Measurements from ENCODE around the gene CADPS.

The CADPS gene

GRCh38 chr3:62749657-62750056 is 125.6 kb downstream of the CADPS start:
- no peak for DNase-seq (ENCODE audit: low read depth in 2 of 2)

GRCh38 chr3:62749130-62749529 is 126.1 kb downstream of the CADPS start:
- DNase-seq (ENCODE audit: low read depth in 2 of 2): no peak

DNA sequence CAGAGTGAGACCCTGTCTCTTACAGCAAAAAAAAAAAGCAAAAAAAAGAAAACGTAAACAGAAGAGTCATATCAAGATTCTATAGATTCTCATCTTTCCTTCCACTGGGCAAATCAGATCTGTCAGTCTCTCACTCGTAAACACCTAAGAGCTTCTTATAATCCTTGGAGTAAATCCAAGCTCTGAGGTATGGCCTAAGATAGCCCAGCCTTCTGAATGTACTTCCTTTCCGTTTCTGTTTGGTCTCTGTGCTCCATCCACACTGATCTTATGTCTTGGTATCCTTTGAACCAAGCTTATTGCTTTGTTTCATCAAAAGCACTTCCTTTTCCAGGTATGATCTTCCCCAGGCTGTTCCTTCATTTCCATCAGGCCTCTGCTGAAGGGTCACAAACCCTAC is 137.8 kb downstream of the CADPS start:
- no peak for DNase-seq (ENCODE audit: low read depth in 2 of 2)

DNA sequence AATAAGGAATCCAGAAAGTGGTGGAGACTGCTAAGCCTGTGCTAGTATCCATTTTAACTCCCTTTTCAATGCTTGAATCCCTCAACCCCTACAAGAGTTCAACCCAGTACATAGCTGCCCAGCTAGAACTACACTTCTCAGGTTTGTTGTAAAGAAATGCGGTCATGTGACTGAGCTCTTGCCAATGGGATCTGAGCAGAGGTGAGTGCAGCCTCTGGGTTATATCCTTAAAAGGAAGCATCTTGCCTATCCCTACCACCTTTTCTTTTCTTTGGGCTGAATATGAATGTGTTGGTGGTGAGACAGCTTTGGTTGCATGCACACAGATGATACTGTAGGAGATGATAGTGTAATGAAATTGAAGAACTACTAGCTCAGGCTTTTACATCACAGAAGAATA is 139.7 kb downstream of the CADPS start:
- DNase-seq (ENCODE audit: low read depth in 2 of 2): no peak

GRCh38 chr3:62732183-62732904 is 142.9 kb downstream of the CADPS start:
- no peak for DNase-seq (ENCODE audit: low read depth in 2 of 2)

DNA sequence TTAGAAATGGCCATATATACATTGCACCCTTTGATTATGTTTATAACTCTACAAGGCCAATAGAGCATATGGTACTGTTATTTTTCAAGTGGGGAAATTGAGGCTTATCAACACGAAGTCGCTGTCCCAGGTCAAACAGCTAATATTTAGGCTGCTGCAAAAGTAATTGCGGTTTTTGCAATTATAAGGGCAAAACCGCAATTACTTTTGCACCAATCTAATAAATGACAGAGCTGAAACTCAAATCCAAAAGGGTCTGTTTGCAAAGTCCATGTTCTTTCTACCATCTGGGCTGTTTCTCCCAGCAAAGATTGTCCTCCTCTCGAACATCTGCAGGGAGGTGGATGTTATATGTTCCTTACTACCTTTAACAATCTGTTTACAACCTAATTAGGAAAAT is 147.2 kb downstream of the CADPS start:
- no peak for DNase-seq (ENCODE audit: low read depth in 2 of 2)

DNA sequence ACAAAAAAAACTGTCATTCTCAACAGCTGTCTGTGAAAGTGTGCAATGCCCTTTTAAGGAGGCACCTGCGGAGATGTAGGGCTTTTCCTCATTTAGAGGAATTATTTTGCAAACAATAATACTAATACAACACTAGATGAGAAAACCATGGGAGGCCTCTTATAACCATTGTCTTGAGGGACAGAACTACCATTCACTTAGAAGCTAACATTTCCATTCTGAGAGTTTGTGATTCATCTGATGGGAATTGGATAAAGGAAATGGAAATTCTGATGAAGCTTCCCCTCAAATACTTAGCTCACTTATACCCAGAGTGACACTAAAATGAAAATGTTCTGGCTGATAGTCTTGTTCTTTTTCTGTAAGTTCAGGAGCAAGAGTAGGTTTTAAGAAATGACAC is 147.7 kb downstream of the CADPS start:
- no peak for DNase-seq (ENCODE audit: low read depth in 2 of 2)

GRCh38 chr3:62724503-62724902 is 150.7 kb downstream of the CADPS start:
- no peak for DNase-seq (ENCODE audit: low read depth in 2 of 2)

- no peak for DNase-seq (ENCODE audit: low read depth in 2 of 2)
Measured at GRCh38 chr3:62723914-62724217, 151.3 kb downstream of the CADPS start.

DNA sequence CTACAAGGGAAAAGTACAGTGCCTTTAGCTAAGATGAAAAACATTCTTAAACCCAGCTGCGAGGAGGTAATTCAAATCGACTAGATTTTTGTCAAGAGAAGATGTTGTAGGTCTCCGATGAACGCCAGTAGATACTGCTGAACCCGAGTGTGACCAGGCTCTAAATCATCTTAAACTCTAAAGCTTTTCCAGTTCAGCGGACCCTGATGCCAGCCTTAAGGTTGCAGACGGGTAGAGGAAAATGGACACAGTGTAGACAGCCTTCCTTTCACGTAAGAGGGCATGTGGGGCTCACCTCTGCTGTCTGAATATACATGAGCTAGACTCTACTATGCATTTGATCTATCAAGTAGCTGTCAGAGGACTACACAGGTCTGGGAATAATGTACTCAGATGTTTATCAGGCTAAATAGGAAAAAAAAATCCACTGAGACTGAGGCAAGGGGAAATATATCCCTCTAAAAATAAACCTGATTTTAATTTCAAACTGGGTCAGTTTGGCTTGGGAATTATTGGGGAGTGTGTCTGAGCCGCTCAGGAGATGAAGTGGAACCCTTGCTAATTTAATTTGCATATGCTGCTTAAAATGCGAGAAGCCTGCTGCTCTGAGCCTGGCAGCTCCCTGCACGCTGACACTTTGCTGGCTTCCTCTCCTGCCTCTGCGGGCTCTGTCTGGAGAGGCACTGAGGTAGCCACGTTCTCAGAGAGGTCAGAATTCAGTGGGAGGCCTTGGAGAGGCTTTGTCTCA is 151.9 kb downstream of the CADPS start:
- no peak for DNase-seq (ENCODE audit: low read depth in 2 of 2)

- no peak for DNase-seq (ENCODE audit: low read depth in 2 of 2)
Measured at GRCh38 chr3:62722344-62722743, 152.9 kb downstream of the CADPS start.

- DNase-seq (ENCODE audit: low read depth in 2 of 2): no peak
Measured at GRCh38 chr3:62718515-62719320, 156.5 kb downstream of the CADPS start.

DNA sequence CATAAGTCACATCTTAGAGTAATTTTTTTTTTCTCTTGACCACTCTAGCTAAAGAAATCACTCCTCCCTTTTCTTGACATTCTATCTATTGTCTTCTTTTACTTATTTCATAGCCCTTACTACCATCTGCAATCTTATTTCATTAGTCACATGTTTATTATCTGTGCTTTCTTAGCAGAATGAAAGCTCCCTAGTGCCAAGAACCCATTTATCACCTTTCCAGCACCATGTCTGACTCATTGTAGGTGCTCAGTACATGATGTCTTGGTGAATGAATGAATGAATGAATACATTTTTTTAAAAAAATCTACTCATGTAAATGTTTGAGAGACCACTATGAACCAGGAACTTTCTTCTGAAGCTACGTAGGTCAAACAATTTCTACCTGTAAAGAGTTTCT is 157.2 kb downstream of the CADPS start:
- DNase-seq (ENCODE audit: low read depth in 2 of 2): no peak

DNA sequence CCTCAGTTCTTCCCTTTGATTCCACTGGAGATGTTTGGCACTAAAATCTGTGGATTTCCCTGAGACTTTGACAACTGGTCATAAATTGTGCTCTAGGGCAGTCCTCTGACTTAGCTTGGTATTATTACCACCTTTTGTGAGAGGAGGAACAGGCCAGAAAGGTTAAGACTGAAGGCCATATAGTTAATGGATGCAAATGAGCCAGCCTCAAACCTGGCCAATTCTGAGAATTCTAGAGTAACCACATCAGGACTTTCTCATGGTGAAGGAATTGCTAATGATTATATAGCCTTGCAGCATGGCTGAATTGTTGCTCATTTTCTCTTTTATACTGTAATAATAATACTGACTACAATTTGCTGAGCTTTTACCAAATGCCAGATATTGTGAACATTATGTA is 162.5 kb downstream of the CADPS start:
- DNase-seq (ENCODE audit: low read depth in 2 of 2): no peak

DNA sequence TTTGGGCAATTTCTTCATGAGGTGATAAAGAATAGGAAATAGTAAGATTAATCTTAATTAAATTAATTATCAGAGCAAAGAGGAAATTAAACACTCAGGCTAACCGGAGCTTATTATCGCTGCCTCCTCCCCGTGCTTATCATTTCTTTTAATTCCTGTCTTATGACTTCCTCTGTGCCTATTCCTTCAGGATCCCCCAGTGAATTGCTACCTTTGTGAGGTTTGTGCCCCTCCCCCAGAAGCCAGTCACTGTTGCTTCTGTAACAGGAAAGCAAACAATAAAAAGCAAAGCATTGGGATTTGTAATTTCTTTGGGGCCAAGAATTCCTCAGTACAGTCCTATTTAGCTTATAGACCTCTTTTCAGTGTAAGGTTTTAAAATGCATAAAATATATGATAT is 164.5 kb downstream of the CADPS start:
- no peak for DNase-seq (ENCODE audit: low read depth in 2 of 2)

GRCh38 chr3:62708638-62709373 is 166.4 kb downstream of the CADPS start:
- DNase-seq (ENCODE audit: low read depth in 2 of 2): no peak

GRCh38 chr3:62705721-62706120 is 169.5 kb downstream of the CADPS start:
- DNase-seq (ENCODE audit: low read depth in 2 of 2): no peak

- no peak for DNase-seq (ENCODE audit: low read depth in 2 of 2)
Measured at GRCh38 chr3:62703451-62704167, 171.6 kb downstream of the CADPS start.

DNA sequence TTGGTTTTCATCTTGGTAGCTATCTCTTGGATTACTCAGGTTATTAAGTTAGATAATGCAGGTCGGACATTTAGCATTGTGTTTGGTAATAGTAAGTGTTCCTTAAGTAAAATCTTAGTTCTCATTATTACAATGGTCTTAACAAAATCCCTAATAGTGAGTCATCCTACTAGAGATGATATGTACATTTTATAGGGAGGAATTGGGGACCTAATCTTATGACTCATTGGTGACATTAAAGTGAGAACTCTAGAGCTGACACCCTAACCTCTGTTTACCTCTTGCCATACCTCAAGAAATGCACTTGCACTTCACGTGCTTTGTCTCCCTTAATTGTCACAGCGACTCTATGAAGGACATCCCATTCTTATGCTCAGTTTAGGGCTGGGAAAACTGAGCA is 174.9 kb downstream of the CADPS start:
- no peak for DNase-seq (ENCODE audit: low read depth in 2 of 2)

DNA sequence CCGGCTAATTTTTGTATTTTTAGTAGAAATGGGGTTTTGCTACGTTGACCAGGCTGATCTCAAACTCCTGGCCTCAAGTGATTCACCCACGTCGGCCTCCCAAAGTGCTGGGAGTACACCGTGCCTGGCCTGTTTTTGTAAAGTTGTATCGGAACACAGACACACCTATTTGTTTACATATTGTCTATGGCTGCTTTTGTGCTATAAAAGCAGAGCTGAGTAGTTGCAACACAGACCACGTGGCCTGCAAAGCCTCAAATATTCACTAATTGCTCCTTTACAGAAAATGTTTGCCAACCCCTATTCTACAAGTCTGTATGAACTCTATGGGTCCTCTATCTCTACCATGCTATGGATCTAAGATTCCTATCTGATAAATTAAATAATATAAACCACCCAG is 175.5 kb downstream of the CADPS start:
- DNase-seq (ENCODE audit: low read depth in 2 of 2): no peak

DNA sequence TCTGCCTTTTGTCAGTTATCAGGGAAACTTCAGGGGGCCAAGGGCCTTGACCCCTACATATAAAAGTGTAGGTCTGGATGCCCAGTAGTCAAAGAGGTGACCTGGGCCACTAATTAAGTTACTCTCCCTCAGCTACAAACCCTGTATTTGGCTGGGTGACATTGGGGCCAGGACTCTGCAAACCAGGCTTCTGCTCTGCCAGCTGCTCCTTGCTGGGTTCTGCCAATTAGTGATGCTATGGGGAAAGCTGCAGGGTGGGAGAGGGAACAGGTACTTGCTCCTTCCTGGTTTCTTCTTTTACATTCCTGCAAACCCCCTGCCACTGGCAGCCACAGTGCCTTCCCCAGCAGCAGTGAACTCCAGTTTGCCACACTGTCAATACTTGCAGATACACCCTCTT is 179.2 kb downstream of the CADPS start:
- no peak for DNase-seq (ENCODE audit: low read depth in 2 of 2)

- DNase-seq (ENCODE audit: low read depth in 2 of 2): no peak
Measured at GRCh38 chr3:62688812-62689211, 186.4 kb downstream of the CADPS start.
